PFSK-1 (cell line): ENCODE results near the gene ADAMTSL1.

Experiments used
- POLR2AphosphoS5 ChIP-seq: IDR thresholded peaks from 2 replicates; pipeline ENCODE4 v1.6.1; 2012; ENCODE audit warnings: low read depth, mild to moderate bottlenecking, control low read depth, low read length, moderate library complexity
- REST ChIP-seq, 2 experiments: IDR thresholded peaks; 2 replicates each; pipeline versions ENCODE4 v1.6.1 to v1.8.0; 2011 to 2012; ENCODE audit warnings: low read depth in 2 of 2, low read length in 2 of 2, control low read depth in 1 of 2, inconsistent platforms in 1 of 2, mild to moderate bottlenecking in 1 of 2, moderate library complexity in 1 of 2; ENCODE audit not compliant: insufficient read depth in 1 of 2
- SIN3A ChIP-seq: IDR thresholded peaks from 2 replicates; pipeline ENCODE4 v1.6.1; 2012; ENCODE audit warnings: mild to moderate bottlenecking, low read length, moderate library complexity, borderline replicate concordance; ENCODE audit not compliant: insufficient read depth

- TF ChIP-seq POLR2AphosphoS5, result no peak
- TF ChIP-seq REST (IDR thresholded peaks at IDR 0.05; ENCODE audit: insufficient read depth in 1 of 2, low read depth in 2 of 2, low read length in 2 of 2), result no peak
- TF ChIP-seq SIN3A, result no peak
These were observed 4.8 kb downstream of the ADAMTSL1 start for GRCh38 chr9:18478501-18479361.
